ENCODE results near the gene M1AP. TPM values are rescaled to one million over a fixed set of nuclear protein-coding genes. Genes with fewer than 3 reads are reported as not detected.

The M1AP gene
- polyA plus RNA-seq, 2 of the 4 experiments (the other 2 are of a cell fraction) = not detected

DNA sequence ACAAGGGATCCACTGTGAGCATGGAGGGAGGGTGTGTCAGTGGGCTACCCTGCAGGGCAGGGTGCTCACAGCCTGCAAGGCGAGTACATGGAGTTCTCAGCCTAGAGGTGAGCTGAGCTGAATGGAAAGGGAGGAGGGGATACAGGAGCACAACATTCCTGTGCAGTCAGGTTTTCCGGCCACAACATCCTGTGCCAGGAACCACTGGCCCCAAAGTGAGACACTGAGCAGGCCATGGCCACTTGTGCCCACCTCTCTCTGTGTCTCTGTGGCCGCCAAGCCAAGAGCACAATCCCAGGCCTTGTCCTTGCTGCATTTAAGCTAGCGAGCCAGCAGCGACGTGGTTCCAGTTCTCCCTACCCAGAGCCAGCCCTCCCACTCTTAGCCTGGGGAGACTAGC, 87.5 kb downstream of the M1AP start:
- DNase-seq (ENCODE audit: low read depth in 1 of 2, low spot score in 1 of 2) = no peak
- H3K4me3 ChIP-seq = no peak overlapping the region
- POLR2A ChIA-PET = no interaction called here
- FAIRE-seq = no peak
- H3K9me3 ChIP-seq = no peaks in the 10 kb centered on the region
- TF ChIP-seq, protein P1, sequence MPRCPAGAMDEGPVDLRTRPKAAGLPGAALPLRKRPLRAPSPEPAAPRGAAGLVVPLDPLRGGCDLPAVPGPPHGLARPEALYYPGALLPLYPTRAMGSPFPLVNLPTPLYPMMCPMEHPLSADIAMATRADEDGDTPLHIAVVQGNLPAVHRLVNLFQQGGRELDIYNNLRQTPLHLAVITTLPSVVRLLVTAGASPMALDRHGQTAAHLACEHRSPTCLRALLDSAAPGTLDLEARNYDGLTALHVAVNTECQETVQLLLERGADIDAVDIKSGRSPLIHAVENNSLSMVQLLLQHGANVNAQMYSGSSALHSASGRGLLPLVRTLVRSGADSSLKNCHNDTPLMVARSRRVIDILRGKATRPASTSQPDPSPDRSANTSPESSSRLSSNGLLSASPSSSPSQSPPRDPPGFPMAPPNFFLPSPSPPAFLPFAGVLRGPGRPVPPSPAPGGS (IDR thresholded peaks at IDR 0.05) = no peak
- TF ChIP-seq CBX8 (IDR thresholded peaks at IDR 0.05) (no peak), EHF (CRISPR knock-in tag; IDR thresholded peaks at IDR 0.05) (no peak), SMC3 (IDR thresholded peaks at IDR 0.05) (no peak)
- no peaks in the 10 kb centered on the region for H3K4me1 ChIP-seq
- ATAC-seq = peak; percentile 9 to 10; a peak in 2 of 6 replicates
- WGBS (ENCODE audit: missing lambda C conversion rate) = 71% methylated on average over 6 of the region's 6 CpGs
- CTCF ChIA-PET = interaction anchor here (2.1 to 8.6 kb wide), 2 partner anchors 27 to 77 kb away, joined by 6 to 63 read pairs; partner anchors contain the start of genes CCDC142 and TTC31
- H3K4me2 ChIP-seq = no peak overlapping the region
- H3K27ac ChIP-seq = no peak overlapping the region

DNA sequence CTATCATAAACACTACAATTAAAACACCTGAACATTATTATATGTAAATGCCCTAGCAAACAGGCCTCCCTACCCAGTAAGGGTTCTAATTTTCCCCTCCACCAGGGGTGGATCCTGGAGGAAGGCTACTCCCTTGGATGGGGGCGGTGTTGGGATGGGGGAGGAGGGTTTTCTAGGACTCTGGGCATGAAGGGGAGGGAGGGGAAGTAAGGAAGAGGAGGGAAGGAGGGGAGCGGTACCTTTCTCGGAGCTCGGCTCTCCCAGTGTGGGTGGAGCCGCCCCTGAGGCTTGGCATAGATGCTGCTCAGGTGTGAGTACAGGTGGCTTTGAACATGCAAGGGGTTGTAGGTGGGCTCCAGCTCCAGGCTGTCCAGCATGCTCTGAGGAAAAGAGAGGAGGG, 88.2 kb downstream of the M1AP start:
- H3K9me3 ChIP-seq = no peaks in the 10 kb centered on the region
- no peak overlapping the region for H3K27ac ChIP-seq
- WGBS (ENCODE audit: missing lambda C conversion rate) = 75% methylated on average over 4 of the region's 5 CpGs
- ChIA-PET CTCF (interaction anchor here (1.3 to 8.6 kb wide), 3 partner anchors 27 to 76 kb away, joined by 3 to 63 read pairs (median 6); partner anchors contain the start of genes CCDC142 and TTC31), POLR2A (no interaction called here)
- TF ChIP-seq HOXA7 (CRISPR knock-in tag; IDR thresholded peaks at IDR 0.05) (no peak), TFCP2L1 (CRISPR knock-in tag; IDR thresholded peaks at IDR 0.05) (no peak), HEYL (CRISPR knock-in tag; IDR thresholded peaks at IDR 0.05) (no peak), FOSB (CRISPR knock-in tag; IDR thresholded peaks at IDR 0.05) (no peak), HDAC2 (IDR thresholded peaks at IDR 0.05) (no peak), GATA3 (IDR thresholded peaks at IDR 0.05; ENCODE audit: borderline replicate concordance) (no peak), HOXB5 (CRISPR knock-in tag; IDR thresholded peaks at IDR 0.05) (no peak), MAZ (IDR thresholded peaks at IDR 0.05; ENCODE audit: borderline replicate concordance, low read depth, low read length) (no peak), MYC (IDR thresholded peaks at IDR 0.05; ENCODE audit: borderline replicate concordance, low read length) (no peak), SMC3 (IDR thresholded peaks at IDR 0.05) (no peak), CBX8 (IDR thresholded peaks at IDR 0.05) (no peak), EP300 (IDR thresholded peaks at IDR 0.05) (no peak)
- TF ChIP-seq, protein P2, sequence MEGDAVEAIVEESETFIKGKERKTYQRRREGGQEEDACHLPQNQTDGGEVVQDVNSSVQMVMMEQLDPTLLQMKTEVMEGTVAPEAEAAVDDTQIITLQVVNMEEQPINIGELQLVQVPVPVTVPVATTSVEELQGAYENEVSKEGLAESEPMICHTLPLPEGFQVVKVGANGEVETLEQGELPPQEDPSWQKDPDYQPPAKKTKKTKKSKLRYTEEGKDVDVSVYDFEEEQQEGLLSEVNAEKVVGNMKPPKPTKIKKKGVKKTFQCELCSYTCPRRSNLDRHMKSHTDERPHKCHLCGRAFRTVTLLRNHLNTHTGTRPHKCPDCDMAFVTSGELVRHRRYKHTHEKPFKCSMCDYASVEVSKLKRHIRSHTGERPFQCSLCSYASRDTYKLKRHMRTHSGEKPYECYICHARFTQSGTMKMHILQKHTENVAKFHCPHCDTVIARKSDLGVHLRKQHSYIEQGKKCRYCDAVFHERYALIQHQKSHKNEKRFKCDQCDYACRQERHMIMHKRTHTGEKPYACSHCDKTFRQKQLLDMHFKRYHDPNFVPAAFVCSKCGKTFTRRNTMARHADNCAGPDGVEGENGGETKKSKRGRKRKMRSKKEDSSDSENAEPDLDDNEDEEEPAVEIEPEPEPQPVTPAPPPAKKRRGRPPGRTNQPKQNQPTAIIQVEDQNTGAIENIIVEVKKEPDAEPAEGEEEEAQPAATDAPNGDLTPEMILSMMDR (IDR thresholded peaks at IDR 0.05) = no peak
- TF ChIP-seq, protein P3, sequence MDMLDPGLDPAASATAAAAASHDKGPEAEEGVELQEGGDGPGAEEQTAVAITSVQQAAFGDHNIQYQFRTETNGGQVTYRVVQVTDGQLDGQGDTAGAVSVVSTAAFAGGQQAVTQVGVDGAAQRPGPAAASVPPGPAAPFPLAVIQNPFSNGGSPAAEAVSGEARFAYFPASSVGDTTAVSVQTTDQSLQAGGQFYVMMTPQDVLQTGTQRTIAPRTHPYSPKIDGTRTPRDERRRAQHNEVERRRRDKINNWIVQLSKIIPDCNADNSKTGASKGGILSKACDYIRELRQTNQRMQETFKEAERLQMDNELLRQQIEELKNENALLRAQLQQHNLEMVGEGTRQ (IDR thresholded peaks at IDR 0.05) = no peak
- TF ChIP-seq, protein P4, sequence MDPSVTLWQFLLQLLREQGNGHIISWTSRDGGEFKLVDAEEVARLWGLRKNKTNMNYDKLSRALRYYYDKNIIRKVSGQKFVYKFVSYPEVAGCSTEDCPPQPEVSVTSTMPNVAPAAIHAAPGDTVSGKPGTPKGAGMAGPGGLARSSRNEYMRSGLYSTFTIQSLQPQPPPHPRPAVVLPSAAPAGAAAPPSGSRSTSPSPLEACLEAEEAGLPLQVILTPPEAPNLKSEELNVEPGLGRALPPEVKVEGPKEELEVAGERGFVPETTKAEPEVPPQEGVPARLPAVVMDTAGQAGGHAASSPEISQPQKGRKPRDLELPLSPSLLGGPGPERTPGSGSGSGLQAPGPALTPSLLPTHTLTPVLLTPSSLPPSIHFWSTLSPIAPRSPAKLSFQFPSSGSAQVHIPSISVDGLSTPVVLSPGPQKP (IDR thresholded peaks at IDR 0.05; ENCODE audit: low read depth, low read length) = no peak
- FAIRE-seq (no peak), ATAC-seq (no peak), DNase-seq (ENCODE audit: low read depth in 1 of 2, low spot score in 1 of 2) (no peak)
- no peak overlapping the region for H3K4me3 ChIP-seq
- H3K4me1 ChIP-seq = no peaks in the 10 kb centered on the region
- no peak overlapping the region for H3K4me2 ChIP-seq
